Fibroblast of the aortic adventitia (primary cell): ENCODE results near the gene GRIK2. TPM values are rescaled to one million over a fixed set of nuclear protein-coding genes. Genes with fewer than 3 reads are reported as not detected.
A peak's percentile ranks its signal among the peaks of the same experiment; 100 is the strongest.

ENCODE experiments used
- DNase-seq: peaks from one replicate; pipeline ENCODE4 v3.0.0-alpha.2; 2010; ENCODE audit warnings: low read depth
- H3K4me3 ChIP-seq: 2 replicates; pipeline ENCODE4 v1.5.1; 2011; ENCODE audit warnings: low read depth, mild to moderate bottlenecking, control low read depth, low read length, moderate library complexity
- CTCF ChIP-seq: IDR thresholded peaks from 2 replicates; pipeline ENCODE4 v1.5.1; 2011; ENCODE audit warnings: mild to moderate bottlenecking, low read length, control low read depth, inconsistent platforms; ENCODE audit not compliant: insufficient read depth
- total RNA-seq: library from RNA; depleted of rRNA; stranded (reverse); fragments of >200 nt; gene quantifications from 2 replicates; pipeline ENCODE4 v1.2.3, GENCODE V29; 2012; ENCODE audit warnings: low replicate concordance

The GRIK2 gene
- total RNA-seq, 1 donor, result 8.9 TPM

- H3K4me3 ChIP-seq, result no peak overlapping the region
- no peak for DNase-seq
- TF ChIP-seq CTCF, result no peak
Measured at GRCh38 chr6:101700655-101701054, 307.1 kb downstream of the GRIK2 start.

- no peak for DNase-seq
- no peak overlapping the region for H3K4me3 ChIP-seq
- TF ChIP-seq CTCF, result no peak
Measured at GRCh38 chr6:101703311-101703710, 309.8 kb downstream of the GRIK2 start.

- H3K4me3 ChIP-seq, result no peak overlapping the region
- TF ChIP-seq CTCF, result no peak
- DNase-seq, result peak; percentile 23
Measured at GRCh38 chr6:101705866-101706265, 312.4 kb downstream of the GRIK2 start.

GRCh38 chr6:101706576-101706975 lies 313.1 kb downstream of the GRIK2 start:
- no peak for DNase-seq
- no peak for TF ChIP-seq CTCF
- H3K4me3 ChIP-seq, result no peak overlapping the region

- no peak overlapping the region for H3K4me3 ChIP-seq
- DNase-seq, result no peak
- no peak for TF ChIP-seq CTCF
Measured at GRCh38 chr6:101711518-101711917, 318.0 kb downstream of the GRIK2 start.

- no peak for DNase-seq
- no peak overlapping the region for H3K4me3 ChIP-seq
- TF ChIP-seq CTCF, result no peak
Measured at GRCh38 chr6:101716387-101716786, 322.9 kb downstream of the GRIK2 start.

- H3K4me3 ChIP-seq, result no peak overlapping the region
- TF ChIP-seq CTCF, result no peak
- no peak for DNase-seq
Measured at GRCh38 chr6:101716810-101717209, 323.3 kb downstream of the GRIK2 start.
